ENCODE results near the gene VPS50. TPM values are rescaled to one million over a fixed set of nuclear protein-coding genes. Genes with fewer than 3 reads are reported as not detected.

Gene VPS50
- total and polyA plus RNA-seq, 10 of the 15 experiments (the other 5 are each of a cell fraction or from before 2014, with no cell fraction given) = 4.0 to 22.0 (median 16.2) TPM

DNA sequence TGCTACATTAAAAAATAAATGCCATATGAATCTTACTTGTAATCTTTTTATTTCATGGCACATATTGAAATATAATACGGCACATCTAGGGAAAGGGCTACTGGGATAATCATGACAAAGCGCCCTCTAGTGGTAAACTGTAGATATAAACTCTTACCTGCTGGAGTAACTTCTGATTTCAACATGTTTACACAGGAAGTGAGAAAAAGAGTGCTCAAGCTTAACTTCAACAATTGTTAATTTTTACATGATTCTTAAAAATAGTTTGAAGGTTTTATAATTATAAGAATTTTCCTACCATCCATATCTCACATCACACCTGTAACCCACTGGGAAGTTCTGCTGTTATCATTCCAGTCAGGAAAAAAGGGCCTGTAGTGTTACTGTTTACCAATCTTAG lies 3.9 kb upstream of the VPS50 start:
- RAD21 ChIA-PET (ENCODE audit: unreplicated experiment) = interaction anchor here (1.0 to 6.0 kb wide), 4 partner anchors 14 to 135 kb away, joined by 3 to 39 read pairs (median 4); no protein-coding TSS in a partner anchor
- no peak for FAIRE-seq
- no peaks in the 10 kb centered on the region for H3K9me3 ChIP-seq (replicated peaks; ENCODE audit: control insufficient read depth, insufficient read depth, low read length)
- H3K27me3 ChIP-seq (replicated peaks in 1 of 2; ENCODE audit: control insufficient read depth in 2 of 2, insufficient read depth in 2 of 2, low read length in 1 of 2) = no peaks in the 10 kb centered on the region
- H4K20me1 ChIP-seq (ENCODE audit: control insufficient read depth, insufficient read depth) = no peaks in the 10 kb centered on the region
- H3K9ac ChIP-seq (ENCODE audit: control insufficient read depth, insufficient read depth, low read length) = no peak overlapping the region
- BruUV-seq (replicated peaks) = no TSS peak
- in situ Hi-C loops (cut with MboI) (loop anchor here (10.0 kb wide), 1 partner anchor 634 kb away; the partner anchor contains the start of gene FAM133B), intact Hi-C loops (cut with micrococcal nuclease; ENCODE audit: unreplicated experiment) (loop anchor here (1.0 to 5.0 kb wide), 3 partner anchors 51 to 136 kb away; partner anchors contain the start of gene SAMD9L)
- H3K27ac ChIP-seq (ENCODE audit: control insufficient read depth, insufficient read depth) = no peak overlapping the region
- WGBS (ENCODE audit: insufficient coverage, insufficient replicate concordance, low lambda C conversion rate, missing lambda C conversion rate) = 0% methylated on average over 2 of the region's 2 CpGs
- no peak overlapping the region for H3K4me2 ChIP-seq (ENCODE audit: control insufficient read depth, insufficient read depth)
- CTCF ChIA-PET = interaction anchor here (0.9 to 6.2 kb wide), 26 partner anchors 12 to 396 kb away, joined by 3 to 70 read pairs (median 6); partner anchors contain the start of gene SAMD9
- ATAC-seq = peak; percentile 34
- POLR2A ChIA-PET = interaction anchor here (0.9 to 1.2 kb wide), 2 partner anchors 83 to 111 kb away, joined by 3 read pairs; partner anchors contain the start of gene SAMD9
- H3K4me3 ChIP-seq = no peak overlapping the region
- SMC1A ChIA-PET (ENCODE audit: uncharacterized antibody, unreplicated experiment) = interaction anchor here (1.0 to 5.9 kb wide), 8 partner anchors 16 to 135 kb away, joined by 3 to 41 read pairs (median 6); partner anchors contain the start of genes SAMD9 and SAMD9L
- H2AFZ ChIP-seq (ENCODE audit: control insufficient read depth, low read depth, low read length) = peak overlapping the region; percentile 59
- no peaks in the 10 kb centered on the region for H3K36me3 ChIP-seq (ENCODE audit: control insufficient read depth in 2 of 2, insufficient read depth in 2 of 2, low read length in 1 of 2)
- H3K4me1 ChIP-seq (ENCODE audit: control insufficient read depth, insufficient read depth, low read length) = 0 out of 2 replicates have a peak, but pooled peaks cover under 1% of the 10 kb centered on the region
- peak; percentile 31 for DNase-seq (ENCODE audit: low read depth, low spot score)
- H3K79me2 ChIP-seq (ENCODE audit: control insufficient read depth, insufficient read depth, low read length) = peaks cover 7% of the 10 kb centered on the region; the same call in 1 of the 2 replicates
- TF ChIP-seq, protein P1, sequence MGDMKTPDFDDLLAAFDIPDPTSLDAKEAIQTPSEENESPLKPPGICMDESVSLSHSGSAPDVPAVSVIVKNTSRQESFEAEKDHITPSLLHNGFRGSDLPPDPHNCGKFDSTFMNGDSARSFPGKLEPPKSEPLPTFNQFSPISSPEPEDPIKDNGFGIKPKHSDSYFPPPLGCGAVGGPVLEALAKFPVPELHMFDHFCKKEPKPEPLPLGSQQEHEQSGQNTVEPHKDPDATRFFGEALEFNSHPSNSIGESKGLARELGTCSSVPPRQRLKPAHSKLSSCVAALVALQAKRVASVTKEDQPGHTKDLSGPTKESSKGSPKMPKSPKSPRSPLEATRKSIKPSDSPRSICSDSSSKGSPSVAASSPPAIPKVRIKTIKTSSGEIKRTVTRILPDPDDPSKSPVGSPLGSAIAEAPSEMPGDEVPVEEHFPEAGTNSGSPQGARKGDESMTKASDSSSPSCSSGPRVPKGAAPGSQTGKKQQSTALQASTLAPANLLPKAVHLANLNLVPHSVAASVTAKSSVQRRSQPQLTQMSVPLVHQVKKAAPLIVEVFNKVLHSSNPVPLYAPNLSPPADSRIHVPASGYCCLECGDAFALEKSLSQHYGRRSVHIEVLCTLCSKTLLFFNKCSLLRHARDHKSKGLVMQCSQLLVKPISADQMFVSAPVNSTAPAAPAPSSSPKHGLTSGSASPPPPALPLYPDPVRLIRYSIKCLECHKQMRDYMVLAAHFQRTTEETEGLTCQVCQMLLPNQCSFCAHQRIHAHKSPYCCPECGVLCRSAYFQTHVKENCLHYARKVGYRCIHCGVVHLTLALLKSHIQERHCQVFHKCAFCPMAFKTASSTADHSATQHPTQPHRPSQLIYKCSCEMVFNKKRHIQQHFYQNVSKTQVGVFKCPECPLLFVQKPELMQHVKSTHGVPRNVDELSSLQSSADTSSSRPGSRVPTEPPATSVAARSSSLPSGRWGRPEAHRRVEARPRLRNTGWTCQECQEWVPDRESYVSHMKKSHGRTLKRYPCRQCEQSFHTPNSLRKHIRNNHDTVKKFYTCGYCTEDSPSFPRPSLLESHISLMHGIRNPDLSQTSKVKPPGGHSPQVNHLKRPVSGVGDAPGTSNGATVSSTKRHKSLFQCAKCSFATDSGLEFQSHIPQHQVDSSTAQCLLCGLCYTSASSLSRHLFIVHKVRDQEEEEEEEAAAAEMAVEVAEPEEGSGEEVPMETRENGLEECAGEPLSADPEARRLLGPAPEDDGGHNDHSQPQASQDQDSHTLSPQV (IDR thresholded peaks at IDR 0.05) = no peak
- TF ChIP-seq CHD2 (IDR thresholded peaks at IDR 0.05; ENCODE audit: borderline replicate concordance, low read depth, low read length) = no peak
- TF ChIP-seq SMARCA5 (IDR thresholded peaks at IDR 0.05) = no peak
- TF ChIP-seq MEF2A (IDR thresholded peaks at IDR 0.05; ENCODE audit: insufficient read depth, low read depth, low read length) = no peak
- TF ChIP-seq, protein P2, sequence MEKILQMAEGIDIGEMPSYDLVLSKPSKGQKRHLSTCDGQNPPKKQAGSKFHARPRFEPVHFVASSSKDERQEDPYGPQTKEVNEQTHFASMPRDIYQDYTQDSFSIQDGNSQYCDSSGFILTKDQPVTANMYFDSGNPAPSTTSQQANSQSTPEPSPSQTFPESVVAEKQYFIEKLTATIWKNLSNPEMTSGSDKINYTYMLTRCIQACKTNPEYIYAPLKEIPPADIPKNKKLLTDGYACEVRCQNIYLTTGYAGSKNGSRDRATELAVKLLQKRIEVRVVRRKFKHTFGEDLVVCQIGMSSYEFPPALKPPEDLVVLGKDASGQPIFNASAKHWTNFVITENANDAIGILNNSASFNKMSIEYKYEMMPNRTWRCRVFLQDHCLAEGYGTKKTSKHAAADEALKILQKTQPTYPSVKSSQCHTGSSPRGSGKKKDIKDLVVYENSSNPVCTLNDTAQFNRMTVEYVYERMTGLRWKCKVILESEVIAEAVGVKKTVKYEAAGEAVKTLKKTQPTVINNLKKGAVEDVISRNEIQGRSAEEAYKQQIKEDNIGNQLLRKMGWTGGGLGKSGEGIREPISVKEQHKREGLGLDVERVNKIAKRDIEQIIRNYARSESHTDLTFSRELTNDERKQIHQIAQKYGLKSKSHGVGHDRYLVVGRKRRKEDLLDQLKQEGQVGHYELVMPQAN (conservative IDR thresholded peaks at IDR 0.05) = no peak
- TF ChIP-seq, protein P3, sequence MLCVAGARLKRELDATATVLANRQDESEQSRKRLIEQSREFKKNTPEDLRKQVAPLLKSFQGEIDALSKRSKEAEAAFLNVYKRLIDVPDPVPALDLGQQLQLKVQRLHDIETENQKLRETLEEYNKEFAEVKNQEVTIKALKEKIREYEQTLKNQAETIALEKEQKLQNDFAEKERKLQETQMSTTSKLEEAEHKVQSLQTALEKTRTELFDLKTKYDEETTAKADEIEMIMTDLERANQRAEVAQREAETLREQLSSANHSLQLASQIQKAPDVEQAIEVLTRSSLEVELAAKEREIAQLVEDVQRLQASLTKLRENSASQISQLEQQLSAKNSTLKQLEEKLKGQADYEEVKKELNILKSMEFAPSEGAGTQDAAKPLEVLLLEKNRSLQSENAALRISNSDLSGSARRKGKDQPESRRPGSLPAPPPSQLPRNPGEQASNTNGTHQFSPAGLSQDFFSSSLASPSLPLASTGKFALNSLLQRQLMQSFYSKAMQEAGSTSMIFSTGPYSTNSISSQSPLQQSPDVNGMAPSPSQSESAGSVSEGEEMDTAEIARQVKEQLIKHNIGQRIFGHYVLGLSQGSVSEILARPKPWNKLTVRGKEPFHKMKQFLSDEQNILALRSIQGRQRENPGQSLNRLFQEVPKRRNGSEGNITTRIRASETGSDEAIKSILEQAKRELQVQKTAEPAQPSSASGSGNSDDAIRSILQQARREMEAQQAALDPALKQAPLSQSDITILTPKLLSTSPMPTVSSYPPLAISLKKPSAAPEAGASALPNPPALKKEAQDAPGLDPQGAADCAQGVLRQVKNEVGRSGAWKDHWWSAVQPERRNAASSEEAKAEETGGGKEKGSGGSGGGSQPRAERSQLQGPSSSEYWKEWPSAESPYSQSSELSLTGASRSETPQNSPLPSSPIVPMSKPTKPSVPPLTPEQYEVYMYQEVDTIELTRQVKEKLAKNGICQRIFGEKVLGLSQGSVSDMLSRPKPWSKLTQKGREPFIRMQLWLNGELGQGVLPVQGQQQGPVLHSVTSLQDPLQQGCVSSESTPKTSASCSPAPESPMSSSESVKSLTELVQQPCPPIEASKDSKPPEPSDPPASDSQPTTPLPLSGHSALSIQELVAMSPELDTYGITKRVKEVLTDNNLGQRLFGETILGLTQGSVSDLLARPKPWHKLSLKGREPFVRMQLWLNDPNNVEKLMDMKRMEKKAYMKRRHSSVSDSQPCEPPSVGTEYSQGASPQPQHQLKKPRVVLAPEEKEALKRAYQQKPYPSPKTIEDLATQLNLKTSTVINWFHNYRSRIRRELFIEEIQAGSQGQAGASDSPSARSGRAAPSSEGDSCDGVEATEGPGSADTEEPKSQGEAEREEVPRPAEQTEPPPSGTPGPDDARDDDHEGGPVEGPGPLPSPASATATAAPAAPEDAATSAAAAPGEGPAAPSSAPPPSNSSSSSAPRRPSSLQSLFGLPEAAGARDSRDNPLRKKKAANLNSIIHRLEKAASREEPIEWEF (IDR thresholded peaks at IDR 0.05; ENCODE audit: insufficient replicate concordance, low read depth, low read length) = no peak
- peak; percentile 29; the same call in 1 of the 2 replicates for TF ChIP-seq SPI1 (IDR thresholded peaks at IDR 0.05; ENCODE audit: borderline replicate concordance, insufficient read depth, low read depth, low read length)
- no peak for TF ChIP-seq SREBF1 (IDR thresholded peaks at IDR 0.05; ENCODE audit: low read length)
- no peak for TF ChIP-seq NBN (IDR thresholded peaks at IDR 0.05)
- TF ChIP-seq SIN3A (IDR thresholded peaks at IDR 0.05; ENCODE audit: low read depth, low read length) = no peak
- no peak for TF ChIP-seq HDAC2 (IDR thresholded peaks at IDR 0.05)
- TF ChIP-seq TBL1XR1 (IDR thresholded peaks at IDR 0.05; ENCODE audit: low read depth, low read length) = no peak
